H1 (cell line): ENCODE data around the gene TBX21. TPM values are rescaled to one million over a fixed set of nuclear protein-coding genes. Genes with fewer than 3 reads are reported as not detected.

Experiments
- CTCF ChIA-PET: fragments of 300-600 bp; sonication (Branson Sonifier 250); formaldehyde crosslinking; loops from one replicate; lab custom pipeline; 2021; ENCODE audit not compliant: partially characterized antibody; lab: Charles Lee
- POLR2A ChIA-PET: fragments of 300-600 bp; sonication (Branson Sonifier 250); formaldehyde crosslinking; loops from one replicate; lab custom pipeline; 2021; ENCODE audit warnings: inconsistent platforms; ENCODE audit not compliant: partially characterized antibody; lab: Charles Lee
- DNase-seq, 2 experiments: peaks; one replicate each; pipeline versions ENCODE4 v3.0.0 to v3.0.0-alpha.2; 2010 to 2022; ENCODE audit warnings: low spot score in 2 of 2, low read depth in 1 of 2, mixed read lengths in 1 of 2
- FAIRE-seq: peaks from 2 replicates; lab custom pipeline; 2011; peaks lifted over from hg19 to GRCh38; lab: Jason Lieb, UNC
- H2AFZ ChIP-seq: 2 replicates; pipeline ENCODE4 v1.8.1; 2012; ENCODE audit warnings: low read length, inconsistent platforms
- H2AK5ac ChIP-seq: 2 replicates; pipeline ENCODE4 v1.6.1; 2013; ENCODE audit warnings: low read depth, low read length
- H2BK120ac ChIP-seq: replicated peaks from 2 replicates; pipeline ENCODE3; 2013; ENCODE audit warnings: low read depth, low read length, inconsistent platforms
- H2BK12ac ChIP-seq: 2 replicates; pipeline ENCODE4 v1.6.1; 2013; ENCODE audit warnings: low read depth, low read length
- H2BK15ac ChIP-seq: 2 replicates; pipeline ENCODE4 v1.6.1; 2013; ENCODE audit warnings: low read length
- H2BK20ac ChIP-seq: 2 replicates; pipeline ENCODE4 v1.6.1; 2013; ENCODE audit warnings: low read length
- H2BK5ac ChIP-seq: 2 replicates; pipeline ENCODE4 v1.6.1; 2013; ENCODE audit warnings: low read depth, low read length
- H3K14ac ChIP-seq: 2 replicates; pipeline ENCODE4 v1.6.1; 2013; ENCODE audit warnings: inconsistent platforms; ENCODE audit not compliant: insufficient read length
- H3K18ac ChIP-seq: 2 replicates; pipeline ENCODE4 v1.6.1; 2013; ENCODE audit warnings: low read length; ENCODE audit errors: extremely low read depth
- H3K23ac ChIP-seq: 2 replicates; pipeline ENCODE4 v1.6.1; 2013; ENCODE audit warnings: inconsistent platforms; ENCODE audit not compliant: insufficient read length
- H3K23me2 ChIP-seq: 2 replicates; pipeline ENCODE4 v1.6.1; 2013; ENCODE audit warnings: low read depth, low read length
- H3K27ac ChIP-seq: 2 replicates; pipeline ENCODE4 v1.6.1; 2011; ENCODE audit warnings: low read depth, low read length, inconsistent platforms
- H3K27me3 ChIP-seq, 4 experiments: replicated peaks in 1 of 4; 1 replicate in 1 of 4; 2 replicates in 3 of 4; pipeline versions ENCODE4 v1.6.1 to v1.8.1; 2011 to 2013; ENCODE audit warnings: low read length in 3 of 4, mild to moderate bottlenecking in 3 of 4, inconsistent platforms in 2 of 4, mixed read lengths in 2 of 4, moderate library complexity in 1 of 4; ENCODE audit not compliant: control insufficient read depth in 3 of 4, insufficient read depth in 3 of 4; ENCODE audit errors: extremely low read depth in 1 of 4
- H3K36me3 ChIP-seq, 4 experiments: 2 replicates each; pipeline versions ENCODE4 v1.6.1 to v1.8.1; 2011 to 2013; ENCODE audit warnings: mild to moderate bottlenecking in 4 of 4, low read length in 3 of 4, moderate library complexity in 2 of 4, control low read depth in 1 of 4, inconsistent platforms in 1 of 4; ENCODE audit not compliant: insufficient read depth in 4 of 4, control insufficient read depth in 2 of 4
- H3K4ac ChIP-seq: replicated peaks from 2 replicates; pipeline ENCODE3; 2013; ENCODE audit warnings: low read length, low read depth, mixed read lengths, inconsistent platforms; ENCODE audit not compliant: insufficient read length
- H3K4me1 ChIP-seq, 4 experiments: replicated peaks in 1 of 4; 1 replicate in 1 of 4; 2 replicates in 3 of 4; pipeline versions ENCODE4 v1.6.1 to v1.8.1; 2011 to 2013; ENCODE audit warnings: low read length in 3 of 4, inconsistent platforms in 2 of 4, mixed read lengths in 1 of 4; ENCODE audit not compliant: insufficient read depth in 4 of 4, control insufficient read depth in 3 of 4
- H3K4me2 ChIP-seq, 2 experiments: 2 replicates each; pipeline versions ENCODE4 v1.6.1 to v1.8.1; 2011 to 2013; ENCODE audit warnings: low read depth in 2 of 2, low read length in 2 of 2, control low read depth in 1 of 2, inconsistent platforms in 1 of 2, mild to moderate bottlenecking in 1 of 2; ENCODE audit not compliant: insufficient read depth in 1 of 2
- H3K4me3 ChIP-seq, 4 experiments: fragments of 200-600, 300-600 bp in 1 of 4; sonication (generic), shearing (Covaris generic), sonication (Bioruptor Twin) in 1 of 4; 2 replicates each; pipeline versions ENCODE4 v1.5.1 to v1.8.1; 2011 to 2016; ENCODE audit warnings: low read length in 4 of 4, low read depth in 3 of 4, control low read depth in 2 of 4, inconsistent platforms in 2 of 4, mild to moderate bottlenecking in 2 of 4, mixed read lengths in 1 of 4, moderate library complexity in 1 of 4; ENCODE audit not compliant: insufficient read depth in 2 of 4; ENCODE audit errors: extremely low read depth in 1 of 4
- H3K56ac ChIP-seq: replicated peaks from 2 replicates; pipeline ENCODE3; 2013; ENCODE audit warnings: low read depth, mild to moderate bottlenecking, mixed read lengths, low read length, inconsistent platforms; ENCODE audit not compliant: insufficient read length
- H3K79me1 ChIP-seq: 2 replicates; pipeline ENCODE4 v1.6.1; 2013; ENCODE audit warnings: low read depth, low read length, control low read depth
- H3K79me2 ChIP-seq, 2 experiments: 2 replicates each; pipeline versions ENCODE4 v1.6.1 to v1.8.1; 2012 to 2013; ENCODE audit warnings: low read length in 2 of 2, mild to moderate bottlenecking in 2 of 2, inconsistent platforms in 1 of 2; ENCODE audit not compliant: insufficient read depth in 2 of 2, control insufficient read depth in 1 of 2
- H3K9ac ChIP-seq, 4 experiments: replicated peaks in 1 of 4; 1 replicate in 1 of 4; 2 replicates in 3 of 4; pipeline versions ENCODE4 v1.6.1 to v1.8.1; 2011 to 2013; ENCODE audit warnings: low read depth in 3 of 4, low read length in 3 of 4, control low read depth in 2 of 4, mild to moderate bottlenecking in 2 of 4, moderate library complexity in 2 of 4, inconsistent platforms in 1 of 4; ENCODE audit errors: extremely low read depth in 1 of 4
- H3K9me3 ChIP-seq, 2 experiments: 2 replicates each; pipeline versions ENCODE4 v1.6.1 to v1.8.1; 2012 to 2013; ENCODE audit warnings: mild to moderate bottlenecking in 2 of 2, moderate library complexity in 2 of 2, control low read depth in 1 of 2, inconsistent platforms in 1 of 2, low read depth in 1 of 2, low read length in 1 of 2, mixed read lengths in 1 of 2; ENCODE audit not compliant: insufficient read depth in 2 of 2
- H4K20me1 ChIP-seq, 2 experiments: replicated peaks in 1 of 2; 2 replicates each; pipeline versions ENCODE3 to v1.8.1; 2011 to 2013; ENCODE audit warnings: inconsistent platforms in 2 of 2, low read length in 2 of 2, mild to moderate bottlenecking in 1 of 2; ENCODE audit not compliant: insufficient read depth in 2 of 2, control insufficient read depth in 1 of 2
- H4K5ac ChIP-seq: 2 replicates; pipeline ENCODE4 v1.6.1; 2013; ENCODE audit warnings: low read length, low read depth, mixed read lengths, inconsistent platforms; ENCODE audit not compliant: insufficient read length
- H4K8ac ChIP-seq: 2 replicates; pipeline ENCODE4 v1.8.0; 2013; ENCODE audit warnings: mild to moderate bottlenecking, moderate library complexity, low read length, inconsistent platforms; ENCODE audit not compliant: insufficient read depth; ENCODE audit errors: extremely low read depth
- H4K91ac ChIP-seq: replicated peaks from 2 replicates; pipeline ENCODE3; 2013; ENCODE audit warnings: low read length, mixed read lengths, inconsistent platforms; ENCODE audit not compliant: insufficient read length
- CHD2 ChIP-seq: IDR thresholded peaks from 2 replicates; pipeline ENCODE4 v1.6.1; 2012; ENCODE audit warnings: low read length, improper control_type of control experiment
- FOSL1 ChIP-seq: IDR thresholded peaks from 2 replicates; pipeline ENCODE4 v1.6.1; 2011; ENCODE audit warnings: mild to moderate bottlenecking, low read depth, low read length, moderate library complexity; ENCODE audit not compliant: insufficient read depth
- NRF1 ChIP-seq: IDR thresholded peaks from 2 replicates; pipeline ENCODE4 v1.6.1; 2011; ENCODE audit warnings: mild to moderate bottlenecking, low read depth, low read length, improper control_type of control experiment
- SIN3A ChIP-seq, 2 experiments: IDR thresholded peaks in 1 of 2; conservative IDR thresholded peaks in 1 of 2; 2 replicates each; pipeline ENCODE4 v1.6.1; 2011 to 2012; ENCODE audit warnings: low read length in 2 of 2, improper control_type of control experiment in 1 of 2, low read depth in 1 of 2, mild to moderate bottlenecking in 1 of 2
- WGBS, 2 experiments: shearing (Covaris generic) in 1 of 2; methylation state at CpG; one replicate each; pipeline versions ENCODE4 v1.1.6 to v1.1.7; 2013 to 2015; ENCODE audit warnings: low lambda C conversion rate in 2 of 2, mixed read lengths in 2 of 2, inconsistent platforms in 1 of 2, low coverage in 1 of 2, missing lambda C conversion rate in 1 of 2; ENCODE audit not compliant: insufficient replicate concordance in 2 of 2, insufficient coverage in 1 of 2, insufficient read length in 1 of 2; ENCODE audit errors: extremely low coverage in 1 of 2, missing lambda C conversion rate in 1 of 2; 5-methylcytosine and 5-hydroxymethylcytosine counted together
- polyA plus RNA-seq, 7 experiments: library from polyadenylated mRNA; depleted of rRNA in 3 of 7; stranded (reverse) in 5 of 7; unstranded in 2 of 7; fragments of >200 nt in 5 of 7; fragments of 200-250 nt in 2 of 7; gene quantifications; 1 replicate in 5 of 7; 2 replicates in 1 of 7; 4 replicates in 1 of 7; pipeline versions ENCODE4 v1.2.1 to v1.2.3, GENCODE V29; 2011 to 2013; ENCODE audit warnings: missing spikeins in 2 of 7, mixed read lengths in 2 of 7
- total RNA-seq: library from RNA; stranded (reverse); fragmentation: NEBNext Ultra II Directional; extraction: Animal tissue kit (Norgen Biotek cat#: 25700); gene quantifications from 2 replicates; pipeline ENCODE4 v1.2.1, GENCODE V29; 2021
- TF ChIP-seq, protein P1 (sequence below), 3 experiments: IDR thresholded peaks; 1 replicate in 2 of 3; 2 replicates in 1 of 3; pipeline versions ENCODE4 v1.5.1 to v1.6.1; 2011; ENCODE audit warnings: low read length in 3 of 3, mild to moderate bottlenecking in 3 of 3, inconsistent platforms in 2 of 3, low read depth in 1 of 3, moderate library complexity in 1 of 3; ENCODE audit not compliant: insufficient read depth in 1 of 3; ENCODE audit errors: control extremely low read depth in 1 of 3
- TF ChIP-seq, protein P2 (sequence below): IDR thresholded peaks from 2 replicates; pipeline ENCODE4 v1.6.1; 2012; ENCODE audit warnings: low read length, inconsistent platforms

The TBX21 gene
- total and polyA plus RNA-seq, 2 of the 8 experiments (the other 6 are each of a cell fraction or from before 2014, with no cell fraction given): not detected

DNA sequence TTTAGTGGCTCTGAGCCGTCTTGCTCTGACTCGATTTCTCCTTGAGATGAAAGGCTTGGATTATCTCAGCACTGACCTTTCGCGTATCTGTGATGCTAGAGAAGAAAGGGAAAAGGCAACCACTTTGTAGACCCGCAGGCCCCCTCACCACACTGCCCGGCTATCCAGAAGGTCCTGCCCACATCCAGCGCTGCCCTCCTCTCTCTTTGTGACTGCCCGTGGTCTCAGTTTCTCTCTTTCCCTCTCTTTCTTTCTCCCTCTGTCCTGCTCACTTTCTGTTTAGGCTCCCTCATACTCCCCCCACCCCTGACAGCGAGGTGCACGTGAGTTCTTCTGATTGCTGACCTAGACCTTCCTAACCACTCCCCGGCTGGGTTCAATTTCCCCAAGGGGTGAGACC is 12.8 kb upstream of the TBX21 start:
- Histone ChIP-seq H3K4ac (no peak overlapping the region), H2AFZ (no peak overlapping the region), H3K23ac (no peak overlapping the region), H3K4me2 (peak overlapping the region; percentile 52 to 66; a peak in 3 of 4 replicates), H4K8ac (no peak overlapping the region), H3K4me3 (peak overlapping the region in 1 of 4 experiments; percentile 46; a peak in 1 of 8 replicates), H3K9me3 (no peaks in the 10 kb centered on the region), H3K27ac (no peak overlapping the region), H3K18ac (no peak overlapping the region), H2AK5ac (no peak overlapping the region), H3K4me1 (peaks cover 0 to 23% (median 10%) of the 10 kb centered on the region in 4 experiments; a peak in 5 of 7 replicates), H4K91ac (peak overlapping the region; percentile 25), H3K36me3 (no peaks in the 10 kb centered on the region), H3K9ac (no peak overlapping the region), H3K14ac (no peak overlapping the region), H2BK5ac (no peak overlapping the region), H2BK20ac (0 out of 2 replicates have a peak overlapping the region, but pooled peaks have one; percentile 72), H3K56ac (no peak overlapping the region), H2BK12ac (peak overlapping the region; percentile 92; the same call in 1 of the 2 replicates), H3K79me2 (no peaks in the 10 kb centered on the region), H3K27me3 (peaks cover 0 to 25% (median 22%) of the 10 kb centered on the region in 4 experiments; a peak in 6 of 7 replicates), H2BK120ac (no peak overlapping the region), H3K23me2 (no peaks in the 10 kb centered on the region; the same call in 1 of the 2 replicates), H2BK15ac (0 out of 2 replicates have a peak overlapping the region, but pooled peaks have one; percentile 40), H4K20me1 (no peaks in the 10 kb centered on the region), H4K5ac (no peak overlapping the region), H3K79me1 (no peaks in the 10 kb centered on the region)
- no peak for FAIRE-seq
- TF ChIP-seq, protein P1, sequence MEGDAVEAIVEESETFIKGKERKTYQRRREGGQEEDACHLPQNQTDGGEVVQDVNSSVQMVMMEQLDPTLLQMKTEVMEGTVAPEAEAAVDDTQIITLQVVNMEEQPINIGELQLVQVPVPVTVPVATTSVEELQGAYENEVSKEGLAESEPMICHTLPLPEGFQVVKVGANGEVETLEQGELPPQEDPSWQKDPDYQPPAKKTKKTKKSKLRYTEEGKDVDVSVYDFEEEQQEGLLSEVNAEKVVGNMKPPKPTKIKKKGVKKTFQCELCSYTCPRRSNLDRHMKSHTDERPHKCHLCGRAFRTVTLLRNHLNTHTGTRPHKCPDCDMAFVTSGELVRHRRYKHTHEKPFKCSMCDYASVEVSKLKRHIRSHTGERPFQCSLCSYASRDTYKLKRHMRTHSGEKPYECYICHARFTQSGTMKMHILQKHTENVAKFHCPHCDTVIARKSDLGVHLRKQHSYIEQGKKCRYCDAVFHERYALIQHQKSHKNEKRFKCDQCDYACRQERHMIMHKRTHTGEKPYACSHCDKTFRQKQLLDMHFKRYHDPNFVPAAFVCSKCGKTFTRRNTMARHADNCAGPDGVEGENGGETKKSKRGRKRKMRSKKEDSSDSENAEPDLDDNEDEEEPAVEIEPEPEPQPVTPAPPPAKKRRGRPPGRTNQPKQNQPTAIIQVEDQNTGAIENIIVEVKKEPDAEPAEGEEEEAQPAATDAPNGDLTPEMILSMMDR (IDR thresholded peaks at IDR 0.05; ENCODE audit: control extremely low read depth in 1 of 3, insufficient read depth in 1 of 3, low read depth in 1 of 3, low read length in 3 of 3): no peak
- TF ChIP-seq, protein P2, sequence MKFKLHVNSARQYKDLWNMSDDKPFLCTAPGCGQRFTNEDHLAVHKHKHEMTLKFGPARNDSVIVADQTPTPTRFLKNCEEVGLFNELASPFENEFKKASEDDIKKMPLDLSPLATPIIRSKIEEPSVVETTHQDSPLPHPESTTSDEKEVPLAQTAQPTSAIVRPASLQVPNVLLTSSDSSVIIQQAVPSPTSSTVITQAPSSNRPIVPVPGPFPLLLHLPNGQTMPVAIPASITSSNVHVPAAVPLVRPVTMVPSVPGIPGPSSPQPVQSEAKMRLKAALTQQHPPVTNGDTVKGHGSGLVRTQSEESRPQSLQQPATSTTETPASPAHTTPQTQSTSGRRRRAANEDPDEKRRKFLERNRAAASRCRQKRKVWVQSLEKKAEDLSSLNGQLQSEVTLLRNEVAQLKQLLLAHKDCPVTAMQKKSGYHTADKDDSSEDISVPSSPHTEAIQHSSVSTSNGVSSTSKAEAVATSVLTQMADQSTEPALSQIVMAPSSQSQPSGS: no peak
- TF ChIP-seq CHD2 (no peak), FOSL1 (no peak), SIN3A (conservative IDR thresholded peaks at IDR 0.05 in 1 of 2, IDR thresholded peaks at IDR 0.05 in 1 of 2; ENCODE audit: low read depth in 1 of 2, low read length in 2 of 2) (no peak), NRF1 (no peak)
- DNase-seq: no peak
- 77% methylated on average over 11 of the region's 11 CpGs; no CpG with 5 or more reads in 1 of the 2 experiments for WGBS, 2 experiments
- CTCF ChIA-PET: interaction anchor here (1.4 to 8.3 kb wide), 4 partner anchors 12 to 29 kb away, joined by 3 to 179 read pairs (median 86); partner anchors contain the start of genes TBKBP1 and TBX21
- POLR2A ChIA-PET: interaction anchor here (1.1 to 1.6 kb wide), 2 partner anchors 10 to 12 kb away, joined by 3 to 8 read pairs; no protein-coding TSS in a partner anchor
